Glutamatergic neuron (in vitro differentiated cells): Measurements from ENCODE around the gene VPS26B. TPM values are rescaled to one million over a fixed set of nuclear protein-coding genes. Genes with fewer than 3 reads are reported as not detected.

Source experiments
- DNase-seq: peaks from one replicate; pipeline ENCODE4 v3.0.0; 2022
- H3K27ac Mint-ChIP-seq: one replicate; pipeline ENCODE4 v1.8.0; 2020; ENCODE audit warnings: mild to moderate bottlenecking, mixed read lengths, inconsistent platforms; ENCODE audit not compliant: unreplicated experiment
- H3K27me3 Mint-ChIP-seq: one replicate; pipeline ENCODE4 v1.8.0; 2020; ENCODE audit warnings: mild to moderate bottlenecking, moderate library complexity, mixed read lengths, inconsistent platforms; ENCODE audit not compliant: unreplicated experiment
- H3K36me3 Mint-ChIP-seq: one replicate; pipeline ENCODE4 v1.8.0; 2020; ENCODE audit warnings: mild to moderate bottlenecking, mixed read lengths, inconsistent platforms; ENCODE audit not compliant: unreplicated experiment
- H3K4me1 Mint-ChIP-seq: one replicate; pipeline ENCODE4 v1.8.0; 2020; ENCODE audit warnings: mild to moderate bottlenecking, low read depth, mixed read lengths, inconsistent platforms; ENCODE audit not compliant: unreplicated experiment
- H3K4me3 Mint-ChIP-seq: one replicate; pipeline ENCODE4 v1.8.0; 2020; ENCODE audit warnings: mild to moderate bottlenecking, mixed read lengths, inconsistent platforms; ENCODE audit not compliant: unreplicated experiment
- H3K9me3 Mint-ChIP-seq: one replicate; pipeline ENCODE4 v1.8.0; 2020; ENCODE audit warnings: mild to moderate bottlenecking, moderate library complexity, mixed read lengths, inconsistent platforms; ENCODE audit not compliant: unreplicated experiment
- total RNA-seq: library from RNA; stranded (reverse); fragmentation: NEBNext Ultra II Directional; extraction: Animal tissue kit (Norgen Biotek cat#: 25700); gene quantifications from one replicate; pipeline ENCODE4 v1.2.1, GENCODE V29; 2021; ENCODE audit not compliant: unreplicated experiment
- TF ChIP-seq, protein P1 (sequence below): fragments of 200-600 bp; sonication (generic); IDR thresholded peaks from one replicate; pipeline ENCODE4 v1.5.0; 2021; ENCODE audit not compliant: partially characterized antibody, unreplicated experiment

Gene VPS26B
- total RNA-seq, 1 donor from 2014 or later, result 63.6 TPM

DNA sequence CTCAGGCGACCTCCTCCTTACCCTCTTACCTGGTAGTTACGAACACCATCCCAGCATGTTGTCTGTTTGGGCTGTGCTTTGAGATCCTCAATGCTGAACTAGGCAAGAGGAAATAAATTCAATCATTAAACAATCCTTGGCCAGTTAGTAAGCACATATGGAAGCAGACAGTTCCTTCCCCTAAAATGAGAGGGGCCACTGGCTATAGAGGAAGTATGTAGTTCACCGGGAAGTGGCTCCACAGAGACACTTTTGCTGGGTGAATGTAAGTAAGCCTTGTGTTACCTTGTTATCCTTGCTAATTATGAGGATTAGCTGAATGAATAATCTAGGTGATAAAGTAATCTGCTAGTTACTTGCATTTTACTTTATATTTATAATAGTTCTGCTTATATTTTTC is 25.8 kb downstream of the VPS26B start:
- H3K4me1 Mint-ChIP-seq, result peaks cover 14% of the 10 kb centered on the region
- H3K27me3 Mint-ChIP-seq, result no peaks in the 10 kb centered on the region
- TF ChIP-seq, protein P1, sequence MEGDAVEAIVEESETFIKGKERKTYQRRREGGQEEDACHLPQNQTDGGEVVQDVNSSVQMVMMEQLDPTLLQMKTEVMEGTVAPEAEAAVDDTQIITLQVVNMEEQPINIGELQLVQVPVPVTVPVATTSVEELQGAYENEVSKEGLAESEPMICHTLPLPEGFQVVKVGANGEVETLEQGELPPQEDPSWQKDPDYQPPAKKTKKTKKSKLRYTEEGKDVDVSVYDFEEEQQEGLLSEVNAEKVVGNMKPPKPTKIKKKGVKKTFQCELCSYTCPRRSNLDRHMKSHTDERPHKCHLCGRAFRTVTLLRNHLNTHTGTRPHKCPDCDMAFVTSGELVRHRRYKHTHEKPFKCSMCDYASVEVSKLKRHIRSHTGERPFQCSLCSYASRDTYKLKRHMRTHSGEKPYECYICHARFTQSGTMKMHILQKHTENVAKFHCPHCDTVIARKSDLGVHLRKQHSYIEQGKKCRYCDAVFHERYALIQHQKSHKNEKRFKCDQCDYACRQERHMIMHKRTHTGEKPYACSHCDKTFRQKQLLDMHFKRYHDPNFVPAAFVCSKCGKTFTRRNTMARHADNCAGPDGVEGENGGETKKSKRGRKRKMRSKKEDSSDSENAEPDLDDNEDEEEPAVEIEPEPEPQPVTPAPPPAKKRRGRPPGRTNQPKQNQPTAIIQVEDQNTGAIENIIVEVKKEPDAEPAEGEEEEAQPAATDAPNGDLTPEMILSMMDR, result no peak
- no peak for DNase-seq
- H3K9me3 Mint-ChIP-seq, result peaks cover 4% of the 10 kb centered on the region
- H3K27ac Mint-ChIP-seq, result no peak overlapping the region
- H3K4me3 Mint-ChIP-seq, result no peak overlapping the region
- H3K36me3 Mint-ChIP-seq, result no peaks in the 10 kb centered on the region

DNA sequence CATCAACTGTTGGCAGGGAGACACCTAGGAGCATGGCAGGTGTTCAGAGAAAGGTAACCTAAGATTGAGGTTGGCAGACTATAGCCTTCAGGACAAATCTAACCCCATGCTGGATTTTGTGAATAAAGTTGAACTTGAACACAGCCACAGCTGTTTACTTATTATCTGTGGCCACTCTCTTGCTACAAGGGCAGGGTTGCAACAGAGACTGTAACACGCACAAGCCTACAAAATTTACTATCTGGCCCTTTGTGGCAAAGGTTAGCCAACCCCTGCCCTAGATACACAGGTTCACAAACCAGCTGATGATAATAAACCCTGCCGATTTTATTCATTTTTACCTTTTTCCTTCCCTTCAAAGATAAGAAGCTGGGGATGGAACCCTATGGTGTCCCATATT is 26.2 kb downstream of the VPS26B start:
- Mint-ChIP-seq H3K27me3 (no peaks in the 10 kb centered on the region), H3K4me3 (no peak overlapping the region), H3K4me1 (peaks cover 14% of the 10 kb centered on the region), H3K36me3 (no peaks in the 10 kb centered on the region), H3K27ac (no peak overlapping the region), H3K9me3 (peaks cover 4% of the 10 kb centered on the region)
- no peak for DNase-seq
- TF ChIP-seq, protein P1, result no peak

DNA sequence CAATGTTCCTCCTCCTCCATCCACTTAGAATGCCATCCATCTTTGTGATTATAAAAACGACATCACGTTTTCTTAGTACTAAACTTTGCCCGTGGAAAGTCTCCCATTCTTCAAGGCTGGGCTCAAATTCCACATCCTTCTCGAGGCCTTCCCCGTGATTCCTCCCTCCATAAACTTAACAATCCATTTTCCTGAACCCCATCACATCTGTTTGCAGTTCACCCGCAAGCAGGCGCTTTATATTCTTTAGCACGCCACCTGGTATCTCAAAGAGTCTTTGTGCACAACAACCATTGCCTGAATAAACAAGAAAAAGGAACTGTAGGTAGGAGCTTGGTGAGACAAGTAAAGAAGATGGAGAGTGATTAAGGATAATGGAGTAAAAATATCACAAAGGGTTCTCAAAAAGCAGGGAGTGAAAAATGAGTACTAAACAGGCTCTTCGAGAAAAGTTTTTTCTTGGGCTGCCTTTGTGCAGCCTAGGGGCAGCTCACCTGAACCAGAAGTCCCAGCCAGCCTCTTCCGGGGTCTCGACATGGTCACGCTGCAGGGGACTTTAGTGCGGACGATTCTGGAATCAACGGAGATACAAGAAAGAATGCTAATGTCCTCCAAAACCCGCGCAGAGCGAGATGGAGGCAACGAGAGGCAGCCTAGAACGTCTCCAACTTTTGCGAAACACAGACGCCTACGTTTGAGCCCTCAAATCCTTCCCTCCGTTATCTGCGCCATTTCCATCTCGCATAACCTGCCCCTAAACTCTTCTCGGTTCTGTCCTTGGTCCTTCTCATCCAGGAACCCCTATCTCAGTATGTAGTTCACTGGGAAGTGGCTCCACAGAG is 28.1 kb downstream of the VPS26B start:
- peaks cover 4% of the 10 kb centered on the region for H3K9me3 Mint-ChIP-seq
- DNase-seq, result no peak
- H3K27ac Mint-ChIP-seq, result peak overlapping the region; percentile 83
- TF ChIP-seq, protein P1, result no peak
- peaks cover 14% of the 10 kb centered on the region for H3K4me1 Mint-ChIP-seq
- peak overlapping the region; percentile 98 for H3K4me3 Mint-ChIP-seq
- H3K27me3 Mint-ChIP-seq, result no peaks in the 10 kb centered on the region
- H3K36me3 Mint-ChIP-seq, result no peaks in the 10 kb centered on the region

DNA sequence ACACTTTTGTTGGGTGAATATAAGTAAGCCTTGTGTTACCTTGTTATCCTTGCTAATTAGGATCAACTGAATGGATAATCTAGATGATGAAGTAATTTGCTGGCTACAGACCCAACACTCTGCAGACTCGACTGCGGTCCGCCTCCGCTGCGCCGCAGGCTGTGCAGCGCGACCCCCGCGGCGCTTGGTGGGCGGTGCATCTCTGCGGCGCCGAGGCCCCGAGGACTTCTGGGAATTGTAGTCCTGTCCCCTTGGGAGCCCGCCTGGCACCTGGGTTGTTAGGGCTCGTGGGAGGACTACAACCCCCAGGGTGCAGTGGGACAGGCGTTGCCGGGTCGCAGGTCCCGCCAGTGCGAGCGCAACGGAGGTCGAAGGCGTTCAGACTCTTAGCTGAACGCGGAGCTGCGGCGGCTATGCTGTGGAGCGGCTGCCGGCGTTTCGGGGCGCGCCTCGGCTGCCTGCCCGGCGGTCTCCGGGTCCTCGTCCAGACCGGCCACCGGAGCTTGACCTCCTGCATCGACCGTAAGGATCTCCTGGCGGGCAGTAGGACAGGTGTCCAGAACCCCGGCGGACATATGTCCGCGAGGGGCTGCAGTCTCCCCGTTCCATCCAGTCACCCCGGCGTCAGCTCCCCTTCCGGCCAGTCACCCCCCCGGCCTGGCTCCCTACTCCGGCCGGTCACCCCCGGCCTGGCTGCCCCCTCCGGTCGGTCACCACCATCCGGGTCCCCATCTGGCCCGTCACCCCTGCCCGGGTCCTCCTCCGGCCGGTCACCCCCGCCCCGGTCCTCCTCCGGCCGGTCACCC is 28.9 kb downstream of the VPS26B start, which contains the start of the genes ACAD8 and THYN1:
Gene ACAD8 (plus strand): TSS at position 381 of the 806 bp plus-strand sequence. CDS start 33 bp downstream, at position 414.
Gene THYN1 (minus strand): TSS at position 165 of the 806 bp plus-strand sequence. CDS start 470 bp downstream, outside the sequence.
- TF ChIP-seq, protein P1, result peak; percentile 12
- peak; percentile 99 for DNase-seq
- H3K27ac Mint-ChIP-seq, result peak within 1 kb of the TSS; percentile 83
- H3K27me3 Mint-ChIP-seq, result no peaks in the 10 kb centered on the region
- peaks cover 14% of the 10 kb centered on the region for H3K4me1 Mint-ChIP-seq
- no peaks in the 10 kb centered on the region for H3K36me3 Mint-ChIP-seq
- H3K9me3 Mint-ChIP-seq, result peaks cover 4% of the 10 kb centered on the region
- H3K4me3 Mint-ChIP-seq, result peak within 1 kb of the TSS; percentile 98
